ES-I3 (cell line): Measurements from ENCODE around the gene CCDC146.
"Not testable (repeated sequence)": the region's sequence is repeated elsewhere in the genome, so short reads cannot be mapped to it uniquely, and the experiment has no call there.

Source experiments
- H3K36me3 ChIP-seq: 2 replicates; pipeline ENCODE4 v1.6.1; 2013; ENCODE audit warnings: mild to moderate bottlenecking, low read length, control low read depth, moderate library complexity; ENCODE audit not compliant: insufficient read depth
- H3K4me1 ChIP-seq: 2 replicates; pipeline ENCODE4 v1.6.1; 2013; ENCODE audit warnings: mild to moderate bottlenecking, control low read depth, low read length; ENCODE audit not compliant: insufficient read depth
- H3K9ac ChIP-seq: 2 replicates; pipeline ENCODE4 v1.6.1; 2013; ENCODE audit warnings: low read depth, mild to moderate bottlenecking, low read length, moderate library complexity
- H3K9me3 ChIP-seq: 2 replicates; pipeline ENCODE4 v1.6.1; 2013; ENCODE audit warnings: mild to moderate bottlenecking, low read length, moderate library complexity; ENCODE audit not compliant: control insufficient read depth, insufficient read depth

Gene CCDC146

DNA sequence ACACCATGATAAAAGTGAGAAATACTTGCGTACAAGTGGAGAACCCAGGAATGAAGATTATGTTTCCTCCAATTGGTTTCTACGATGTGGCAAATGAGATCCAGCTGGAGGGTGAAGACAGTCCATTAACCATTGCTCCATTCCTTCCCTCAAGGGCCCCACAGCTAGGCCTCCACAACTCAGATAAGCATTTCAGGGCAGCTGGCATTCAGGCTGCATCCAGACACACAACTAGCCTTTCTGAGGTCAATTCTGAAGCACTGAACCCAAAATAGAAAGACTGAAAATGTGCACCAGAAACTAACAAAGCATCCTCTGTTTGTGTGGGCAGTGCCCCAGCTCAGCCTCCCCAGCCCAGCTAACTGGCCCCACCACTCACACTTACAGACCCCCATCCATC is 198.9 kb downstream of the CCDC146 start:
- Histone ChIP-seq H3K36me3 (no peaks in the 10 kb centered on the region), H3K4me1 (no peaks in the 10 kb centered on the region), H3K9ac (no peak overlapping the region), H3K9me3 (no peaks in the 10 kb centered on the region)

DNA sequence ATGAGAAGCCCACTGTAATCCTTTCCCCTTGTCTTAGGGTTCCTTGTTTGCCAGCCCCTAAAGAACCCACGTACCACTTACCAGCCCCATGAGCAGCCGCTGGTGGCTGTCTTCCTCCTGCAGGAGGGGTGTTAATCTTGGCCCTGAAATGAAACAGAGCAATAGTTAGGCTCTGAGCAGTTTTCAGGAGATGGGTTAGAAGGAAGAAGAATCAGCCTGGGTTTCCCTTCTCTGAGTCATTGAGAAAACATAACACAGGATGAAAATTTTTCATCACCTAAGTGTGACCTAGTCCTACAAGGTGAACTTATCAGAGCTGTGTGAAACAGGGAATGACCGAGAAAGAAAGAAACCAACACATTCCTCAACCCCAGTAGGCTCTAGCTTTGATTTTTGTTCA is 203.7 kb downstream of the CCDC146 start:
- peaks cover 13% of the 10 kb centered on the region; the same call in 1 of the 2 replicates for H3K4me1 ChIP-seq
- H3K9ac ChIP-seq = no peak overlapping the region
- no peaks in the 10 kb centered on the region for H3K36me3 ChIP-seq
- no peaks in the 10 kb centered on the region for H3K9me3 ChIP-seq

DNA sequence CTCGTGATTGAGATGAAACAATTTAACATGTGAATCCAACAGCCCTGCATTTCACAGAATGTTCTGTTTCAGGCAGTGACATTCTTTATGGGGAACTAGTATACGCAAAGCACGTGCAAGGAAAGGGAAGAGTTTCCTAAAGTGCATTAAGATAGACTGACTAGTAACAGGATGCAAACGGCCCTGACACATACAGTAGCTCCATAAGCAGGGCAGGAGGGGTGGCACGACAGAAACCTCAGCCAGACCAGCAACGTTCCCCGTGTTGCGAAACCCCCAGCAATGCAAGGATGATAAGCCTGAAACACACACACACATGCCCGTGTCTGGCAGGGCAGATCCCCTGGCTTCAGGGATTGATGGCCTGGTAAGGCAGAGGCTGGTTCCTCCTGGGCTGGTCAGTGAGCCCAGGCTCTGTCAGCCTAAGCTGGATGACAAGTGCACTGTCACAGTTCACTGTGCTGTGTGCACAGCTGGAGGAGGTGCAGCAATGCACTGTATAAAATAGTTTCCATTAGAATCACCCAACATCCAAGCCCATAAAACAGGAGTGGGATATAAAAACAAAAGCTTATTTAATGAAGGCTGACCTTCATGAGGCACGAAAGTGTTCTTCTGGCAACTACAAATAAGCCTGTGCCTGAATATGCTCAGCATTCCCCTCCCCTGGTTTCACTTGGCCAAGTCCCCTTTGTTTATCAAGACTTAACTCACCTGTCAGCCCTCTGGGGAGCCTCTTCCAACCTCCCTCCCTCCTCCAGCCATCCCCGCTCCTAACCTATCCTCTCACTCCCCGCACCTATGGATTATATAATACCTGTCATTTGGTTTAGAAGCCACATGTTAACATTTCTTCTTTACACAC is 204.9 kb downstream of the CCDC146 start:
- Histone ChIP-seq H3K4me1 (peaks cover 13% of the 10 kb centered on the region; the same call in 1 of the 2 replicates), H3K9ac (no peak overlapping the region), H3K9me3 (no peaks in the 10 kb centered on the region)

DNA sequence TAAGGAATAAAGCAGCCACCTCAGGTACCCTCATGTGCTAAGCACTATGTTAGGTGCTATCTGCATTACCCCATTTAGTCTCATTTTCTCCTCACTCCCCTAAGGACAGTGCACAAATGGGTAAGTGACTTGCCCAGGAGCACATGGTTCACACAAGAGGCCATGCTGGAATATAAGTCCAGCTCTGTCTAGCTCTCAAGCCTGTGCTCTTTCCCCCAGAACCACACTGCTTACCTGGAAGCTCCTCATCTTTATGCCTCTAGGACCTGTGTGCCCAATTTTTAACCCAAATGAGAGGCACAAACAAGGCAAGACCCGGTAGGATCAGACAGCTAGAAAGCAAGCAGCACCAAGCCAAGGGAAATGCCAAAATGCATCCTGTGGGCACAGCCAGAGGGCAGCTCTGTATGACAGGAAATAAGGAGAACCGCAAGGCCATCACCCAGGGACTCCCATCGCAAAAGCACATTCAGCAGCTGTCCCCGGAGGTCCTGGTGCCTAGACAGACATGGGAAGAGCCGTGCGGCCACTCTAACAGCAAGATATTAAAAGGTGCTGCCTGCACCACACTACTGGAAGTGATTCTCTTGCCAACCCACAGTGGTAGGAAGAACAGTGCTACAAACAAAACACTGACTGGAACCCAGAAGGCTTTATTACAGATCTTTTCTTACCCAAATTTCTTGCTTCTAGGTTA is 205.7 kb downstream of the CCDC146 start:
- Histone ChIP-seq H3K36me3 (no peaks in the 10 kb centered on the region), H3K4me1 (peaks cover 13% of the 10 kb centered on the region; the same call in 1 of the 2 replicates), H3K9me3 (no peaks in the 10 kb centered on the region), H3K9ac (no peak overlapping the region)

More for the DNA sequence above, 204.9 kb downstream of the CCDC146 start:
- H3K36me3 ChIP-seq = no peaks in the 10 kb centered on the region

DNA sequence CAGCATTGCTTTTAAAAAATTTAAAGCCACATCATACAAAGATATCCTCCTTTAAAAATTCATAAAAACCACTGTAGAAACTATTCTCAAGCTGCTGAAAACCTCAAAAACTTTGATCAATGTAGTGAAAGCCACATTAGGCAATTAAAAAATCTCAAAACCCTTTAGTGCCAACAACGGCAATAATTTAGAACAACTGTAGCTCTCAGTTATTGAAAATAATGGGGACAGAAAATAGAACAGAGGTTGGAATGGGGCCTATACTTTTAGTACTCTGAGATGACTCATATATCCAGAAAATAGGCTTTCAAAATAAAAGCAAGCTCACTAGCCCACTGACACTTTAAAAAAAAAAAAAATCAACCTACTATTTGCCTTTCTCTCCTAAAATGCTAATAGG is 206.3 kb downstream of the CCDC146 start:
- H3K4me1 ChIP-seq = peaks cover 13% of the 10 kb centered on the region; the same call in 1 of the 2 replicates
- H3K9ac ChIP-seq = no peak overlapping the region
- H3K36me3 ChIP-seq = no peaks in the 10 kb centered on the region

DNA sequence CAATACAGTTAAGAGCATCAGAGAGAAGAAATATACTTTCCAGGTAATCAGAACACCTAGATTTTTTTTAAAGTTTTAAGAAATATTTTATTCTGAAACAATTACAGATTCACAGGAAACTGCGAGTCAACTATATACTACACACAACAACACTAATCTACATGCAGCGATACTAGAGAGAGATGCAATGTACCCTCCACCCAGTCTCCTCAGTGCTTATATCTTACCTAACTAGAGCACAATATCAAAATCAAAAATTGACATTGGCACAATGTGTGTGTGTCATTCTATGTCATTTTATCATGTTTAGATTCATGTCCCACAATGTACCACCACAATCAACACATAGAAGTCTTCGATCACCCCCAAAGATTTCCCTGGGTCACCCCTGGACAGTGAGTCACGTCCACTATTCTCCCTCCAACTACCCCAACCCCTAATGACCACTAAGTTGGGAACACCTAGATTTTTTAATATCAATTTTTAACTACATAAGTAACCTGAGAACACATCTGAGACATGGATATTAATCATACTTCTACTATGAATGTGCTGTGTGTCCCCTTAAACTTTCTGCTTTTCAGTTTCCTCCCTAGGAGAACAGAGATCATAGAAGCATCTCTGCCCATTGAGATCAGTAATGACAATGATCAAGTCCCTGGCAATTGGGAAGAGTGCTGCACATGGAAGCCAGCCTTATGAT is 207.2 kb downstream of the CCDC146 start:
- Histone ChIP-seq H3K4me1 (peaks cover 13% of the 10 kb centered on the region; the same call in 1 of the 2 replicates), H3K9ac (no peak overlapping the region), H3K9me3 (no peaks in the 10 kb centered on the region), H3K36me3 (no peaks in the 10 kb centered on the region)

More for the DNA sequence above, 206.3 kb downstream of the CCDC146 start:
- H3K9me3 ChIP-seq = no peaks in the 10 kb centered on the region

DNA sequence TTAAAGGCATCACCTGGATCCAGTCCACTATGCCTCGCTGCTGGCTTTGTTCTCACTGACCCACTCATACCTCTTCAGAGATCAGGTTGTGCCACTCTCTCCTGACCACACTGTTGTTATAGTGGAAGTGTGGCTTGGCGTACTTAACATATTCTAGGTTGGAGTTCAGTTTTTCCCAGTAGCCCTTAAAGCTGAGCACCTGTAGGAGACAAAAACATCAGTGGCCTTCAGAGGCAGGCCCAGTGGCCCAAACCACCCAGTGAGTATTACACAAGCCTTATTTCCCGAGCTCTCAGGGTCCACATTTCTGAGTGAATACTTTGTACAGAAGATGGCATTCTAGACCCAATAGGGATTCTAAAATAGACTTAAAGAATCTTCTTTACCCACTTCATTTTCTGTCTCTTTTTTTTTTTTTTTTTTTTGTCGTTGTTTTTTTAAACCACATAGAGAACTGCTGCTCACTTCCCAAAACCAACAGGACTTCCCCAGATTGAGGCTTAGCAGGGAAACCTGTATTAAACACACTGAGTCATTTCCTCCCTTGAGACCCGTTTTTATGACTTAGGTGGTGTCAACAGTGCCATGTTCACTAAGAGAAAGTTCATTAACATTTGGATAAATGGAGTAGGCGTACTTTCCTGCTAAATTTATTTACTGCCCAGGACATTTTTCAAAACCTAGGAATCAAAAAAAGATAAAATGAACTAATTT is 207.9 kb downstream of the CCDC146 start:
- H3K4me1 ChIP-seq = peaks cover 13% of the 10 kb centered on the region; the same call in 1 of the 2 replicates
- no peaks in the 10 kb centered on the region for H3K9me3 ChIP-seq
- no peak overlapping the region for H3K9ac ChIP-seq

DNA sequence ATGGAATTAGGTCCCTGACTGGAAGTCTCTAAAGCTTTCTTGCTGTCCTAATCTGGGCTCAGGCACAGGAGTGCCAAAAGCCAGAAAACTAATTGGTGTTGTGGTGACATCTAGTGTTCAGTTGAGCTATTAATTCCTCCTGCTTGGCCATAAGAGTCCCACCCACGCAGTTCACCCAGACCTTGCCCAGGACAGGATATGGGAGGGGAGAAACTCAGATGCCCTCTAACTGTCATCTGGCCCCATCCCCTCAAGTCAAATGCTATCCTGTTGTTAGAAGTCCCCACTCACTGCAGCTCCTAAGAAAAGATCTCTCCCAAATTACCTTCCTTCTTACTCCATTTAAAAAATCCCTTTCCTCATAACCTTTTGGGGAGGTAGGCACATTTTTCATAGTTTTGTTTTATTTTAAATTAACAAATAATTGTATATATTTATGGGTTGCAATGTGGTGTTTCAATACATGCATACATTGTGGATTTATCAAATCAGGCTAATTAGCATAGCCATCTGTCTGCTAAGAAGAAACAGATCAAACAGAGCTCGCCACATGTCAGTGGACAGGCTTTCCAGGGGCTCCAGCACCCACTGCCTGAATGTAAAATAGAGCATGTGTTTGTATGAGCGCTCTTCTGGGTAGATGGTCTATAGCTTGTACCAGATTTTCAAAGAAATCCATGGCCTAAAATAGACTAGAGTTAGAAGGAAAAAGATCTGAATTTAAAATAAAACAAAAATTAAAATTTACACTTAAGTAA is 209.7 kb downstream of the CCDC146 start:
- peaks cover 7% of the 10 kb centered on the region; the same call in 1 of the 2 replicates for H3K4me1 ChIP-seq
- H3K36me3 ChIP-seq = no peaks in the 10 kb centered on the region
- no peaks in the 10 kb centered on the region for H3K9me3 ChIP-seq
- no peak overlapping the region for H3K9ac ChIP-seq

More for the DNA sequence above, 207.9 kb downstream of the CCDC146 start:
- no peaks in the 10 kb centered on the region for H3K36me3 ChIP-seq

DNA sequence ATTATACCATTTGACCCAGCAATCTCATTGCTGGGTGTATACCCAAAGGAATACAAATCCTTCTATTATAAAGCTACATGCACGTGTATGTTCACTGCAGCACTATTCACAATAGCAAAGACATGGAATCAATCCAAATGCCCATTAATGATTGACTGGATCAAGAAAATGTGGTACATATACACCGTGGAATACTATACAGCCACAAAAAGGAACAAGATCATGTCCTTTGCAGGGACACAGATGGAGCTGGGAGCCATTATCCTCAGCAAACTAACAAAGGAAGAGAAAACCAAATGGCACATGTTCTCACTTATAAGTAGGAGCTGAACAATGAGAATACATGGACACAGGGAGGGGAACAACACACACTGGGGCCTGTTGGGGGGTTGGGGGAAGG is 211.6 kb downstream of the CCDC146 start:
- not testable (repeated sequence) for H3K9me3 ChIP-seq, H3K36me3 ChIP-seq, H3K9ac ChIP-seq, H3K4me1 ChIP-seq

DNA sequence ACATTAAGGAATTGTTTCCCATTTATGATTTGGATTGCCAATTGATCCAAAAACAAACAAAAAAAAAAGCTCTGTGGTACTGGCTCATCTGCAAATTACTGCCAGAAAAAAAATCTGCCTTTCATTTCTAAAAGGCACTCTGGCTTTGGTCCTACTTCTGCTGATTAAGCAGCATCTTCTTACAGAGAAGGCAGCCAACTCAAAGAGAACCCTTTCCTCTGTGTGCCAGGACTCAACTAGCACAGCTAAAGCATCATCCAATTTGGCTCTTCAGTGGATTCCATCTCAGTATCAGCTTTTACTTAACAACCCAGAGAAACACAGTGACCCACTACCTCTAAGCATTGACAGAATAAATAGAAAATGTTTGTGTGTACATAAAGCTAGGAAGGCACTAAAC is 213.2 kb downstream of the CCDC146 start:
- Histone ChIP-seq H3K9ac (no peak overlapping the region), H3K36me3 (no peaks in the 10 kb centered on the region), H3K4me1 (no peaks in the 10 kb centered on the region; the same call in 1 of the 2 replicates), H3K9me3 (no peaks in the 10 kb centered on the region)

DNA sequence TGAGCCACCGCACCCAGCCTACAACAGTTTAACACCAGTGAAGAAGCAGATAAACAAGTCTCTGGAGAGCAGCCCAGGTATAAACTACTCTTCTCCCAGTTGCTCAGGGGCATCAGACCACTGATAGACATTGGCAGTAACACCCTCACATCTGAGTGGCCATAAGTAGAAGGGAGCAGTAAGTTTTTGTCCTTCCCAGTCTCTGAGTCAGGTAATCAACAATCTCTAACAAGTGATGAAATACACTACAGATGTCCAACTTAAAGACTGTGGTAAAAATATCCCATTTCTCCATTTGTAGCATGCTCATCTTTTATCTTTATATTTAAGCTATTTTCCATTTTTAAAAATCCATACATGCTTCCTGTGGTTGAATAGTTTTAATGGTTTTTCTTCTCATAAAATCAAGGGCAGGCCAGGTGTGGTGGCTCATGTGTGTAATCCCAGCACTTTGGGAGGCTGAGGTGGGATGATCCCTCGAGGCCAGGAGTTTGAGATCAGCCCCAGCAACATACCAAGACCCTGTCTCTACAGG is 215.1 kb downstream of the CCDC146 start:
- Histone ChIP-seq H3K9me3 (no peaks in the 10 kb centered on the region), H3K9ac (no peak overlapping the region), H3K36me3 (no peaks in the 10 kb centered on the region), H3K4me1 (no peaks in the 10 kb centered on the region; the same call in 1 of the 2 replicates)

DNA sequence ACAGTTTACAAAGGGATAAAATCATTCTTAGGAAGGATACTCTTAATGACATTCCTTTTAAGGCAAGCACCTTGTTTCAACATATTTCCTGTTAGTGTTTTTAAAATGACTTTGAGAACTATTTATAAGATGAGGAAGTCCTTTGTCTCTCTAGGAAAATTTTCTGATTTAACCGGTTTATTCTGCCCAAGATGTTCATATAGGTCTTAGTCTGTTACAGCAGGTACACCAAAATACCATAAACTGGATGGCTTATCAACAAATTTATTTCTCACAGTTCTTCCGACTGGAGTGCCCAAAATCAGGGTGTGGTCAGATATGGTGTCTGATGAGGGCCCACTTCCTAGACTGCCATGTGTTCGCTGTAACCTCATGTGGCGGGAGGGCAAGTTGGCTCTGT is 215.8 kb downstream of the CCDC146 start:
- H3K4me1 ChIP-seq = no peaks in the 10 kb centered on the region; the same call in 1 of the 2 replicates
- H3K36me3 ChIP-seq = no peaks in the 10 kb centered on the region
- no peak overlapping the region for H3K9ac ChIP-seq
- no peaks in the 10 kb centered on the region for H3K9me3 ChIP-seq
